ENCODE data around the gene MACROD2.
"Not testable (repeated sequence)": the region's sequence is repeated elsewhere in the genome, so short reads cannot be mapped to it uniquely, and the experiment has no call there.

Gene MACROD2

GRCh38 chr20:14981486-14981885 lies 986.2 kb downstream of the MACROD2 start:
- not testable (repeated sequence) for DNase-seq

- DNase-seq = not testable (repeated sequence)
Measured at GRCh38 chr20:14982324-14982723, 987.0 kb downstream of the MACROD2 start.

GRCh38 chr20:14984305-14984704 lies 989.0 kb downstream of the MACROD2 start:
- no peak for DNase-seq

GRCh38 chr20:14984768-14985622 lies 989.7 kb downstream of the MACROD2 start:
- DNase-seq = no peak

- no peak for DNase-seq
Measured at GRCh38 chr20:14986026-14986655, 990.8 kb downstream of the MACROD2 start.

GRCh38 chr20:14986656-14987055 lies 991.3 kb downstream of the MACROD2 start:
- no peak for DNase-seq

GRCh38 chr20:14989535-14990290 lies 994.4 kb downstream of the MACROD2 start:
- DNase-seq = no peak

GRCh38 chr20:14991023-14991422 lies 995.7 kb downstream of the MACROD2 start:
- DNase-seq = no peak

- no peak for DNase-seq
Measured at GRCh38 chr20:14992153-14992552, 996.8 kb downstream of the MACROD2 start.

- no peak for DNase-seq
Measured at GRCh38 chr20:14992961-14993360, 997.6 kb downstream of the MACROD2 start.

GRCh38 chr20:14996883-14997672 lies 1001.8 kb downstream of the MACROD2 start:
- no peak for DNase-seq

GRCh38 chr20:14997791-14998190 lies 1002.5 kb downstream of the MACROD2 start:
- no peak for DNase-seq

- no peak for DNase-seq
Measured at GRCh38 chr20:15005300-15005986, 1010.1 kb downstream of the MACROD2 start.

- DNase-seq = no peak
Measured at GRCh38 chr20:15011631-15012030, 1016.3 kb downstream of the MACROD2 start.

- DNase-seq = no peak
Measured at GRCh38 chr20:15012566-15012965, 1017.2 kb downstream of the MACROD2 start.

- DNase-seq = not testable (repeated sequence)
Measured at GRCh38 chr20:15016875-15017274, 1021.6 kb downstream of the MACROD2 start.

GRCh38 chr20:15018966-15019365 lies 1023.6 kb downstream of the MACROD2 start:
- DNase-seq = no peak

GRCh38 chr20:15020845-15021244 lies 1025.5 kb downstream of the MACROD2 start:
- DNase-seq = no peak

GRCh38 chr20:15022921-15023320 lies 1027.6 kb downstream of the MACROD2 start:
- DNase-seq = no peak

- no peak for DNase-seq
Measured at GRCh38 chr20:15026759-15027158, 1031.4 kb downstream of the MACROD2 start.

- DNase-seq = no peak
Measured at GRCh38 chr20:15030826-15031225, 1035.5 kb downstream of the MACROD2 start.

All from hematopoietic multipotent progenitor cell treated with erythropoietin and hydrocortisone succinate and interleukin-3 and kit ligand, for 6 days (in vitro differentiated cells).